Activated T-helper 2 cell treated with anti-CD3 and anti-CD28 coated beads, Interferon-gamma antibody, Interleukin-2, Interleukin-4, amounts not matched to agents 10 μg/mL and 5 μg/mL and 100 μg/mL, durations not matched to agents 14 hours and 24 hours and 36 hours (primary cell): Measurements from ENCODE around the gene RGP1. TPM values are rescaled to one million over a fixed set of nuclear protein-coding genes. Genes with fewer than 3 reads are reported as not detected.

Experiments used
- DNase-seq: peaks from one replicate; pipeline ENCODE4 v3.0.0; 2021; ENCODE audit warnings: low spot score
- H3K27ac Mint-ChIP-seq: one replicate; pipeline ENCODE4 v1.8.0; 2021; ENCODE audit warnings: mixed read lengths
- H3K27me3 Mint-ChIP-seq: one replicate; pipeline ENCODE4 v1.8.0; 2021; ENCODE audit warnings: low read depth, mixed read lengths
- H3K36me3 Mint-ChIP-seq: one replicate; pipeline ENCODE4 v1.8.0; 2021; ENCODE audit warnings: low read depth, mixed read lengths
- H3K4me1 Mint-ChIP-seq: one replicate; pipeline ENCODE4 v1.8.0; 2021; ENCODE audit warnings: low read depth, mixed read lengths
- H3K4me3 Mint-ChIP-seq: one replicate; pipeline ENCODE4 v1.8.0; 2021; ENCODE audit warnings: low read depth, mild to moderate bottlenecking, moderate library complexity, mixed read lengths
- H3K9me3 Mint-ChIP-seq: one replicate; pipeline ENCODE4 v1.8.0; 2021; ENCODE audit warnings: mixed read lengths
- intact Hi-C: fragments of 100-400 bp; cut with micrococcal nuclease; formaldehyde crosslinking; loops from one replicate; pipeline ENCODE4 v1.15.1; 2023
- total RNA-seq: library from RNA; stranded (reverse); gene quantifications from 2 replicates; pipeline ENCODE4 v1.2.3, GENCODE V29; 2022

RGP1 gene
- total RNA-seq, 1 donor from 2014 or later: 17.1 TPM

- no peak overlapping the region for H3K4me3 Mint-ChIP-seq
- H3K4me1 Mint-ChIP-seq: peaks cover 11% of the 10 kb centered on the region
- no peaks in the 10 kb centered on the region for H3K27me3 Mint-ChIP-seq
- H3K9me3 Mint-ChIP-seq: no peaks in the 10 kb centered on the region
- no peak overlapping the region for H3K27ac Mint-ChIP-seq
- no peaks in the 10 kb centered on the region for H3K36me3 Mint-ChIP-seq
- DNase-seq: no peak
- intact Hi-C loops: no loop called here
Measured at GRCh38 chr9:35771943-35772342, 22.9 kb downstream of the RGP1 start.

- Mint-ChIP-seq H3K4me3 (no peak overlapping the region), H3K27me3 (no peaks in the 10 kb centered on the region), H3K4me1 (peaks cover 11% of the 10 kb centered on the region), H3K9me3 (no peaks in the 10 kb centered on the region), H3K27ac (no peak overlapping the region), H3K36me3 (peaks cover 8% of the 10 kb centered on the region)
- DNase-seq: no peak
- intact Hi-C loops: no loop called here
Measured at GRCh38 chr9:35774907-35775635, 26.0 kb downstream of the RGP1 start.

- Mint-ChIP-seq H3K27ac (peak overlapping the region; percentile 35), H3K9me3 (no peaks in the 10 kb centered on the region), H3K27me3 (no peaks in the 10 kb centered on the region), H3K36me3 (peaks cover 14% of the 10 kb centered on the region), H3K4me3 (no peak overlapping the region), H3K4me1 (peaks cover 11% of the 10 kb centered on the region)
- intact Hi-C loops: no loop called here
- no peak for DNase-seq
Measured at GRCh38 chr9:35776018-35776417, 26.9 kb downstream of the RGP1 start.

- Mint-ChIP-seq H3K4me3 (no peak overlapping the region), H3K9me3 (no peaks in the 10 kb centered on the region), H3K27ac (no peak overlapping the region), H3K27me3 (no peaks in the 10 kb centered on the region), H3K4me1 (peaks cover 11% of the 10 kb centered on the region), H3K36me3 (peaks cover 18% of the 10 kb centered on the region)
- intact Hi-C loops: no loop called here
- no peak for DNase-seq
Measured at GRCh38 chr9:35778496-35778895, 29.4 kb downstream of the RGP1 start.

GRCh38 chr9:35781066-35781465 is 32.0 kb downstream of the RGP1 start:
- Mint-ChIP-seq H3K4me1 (peaks cover 1% of the 10 kb centered on the region), H3K9me3 (no peaks in the 10 kb centered on the region), H3K27me3 (no peaks in the 10 kb centered on the region), H3K4me3 (no peak overlapping the region), H3K27ac (no peak overlapping the region), H3K36me3 (peaks cover 31% of the 10 kb centered on the region)
- intact Hi-C loops: no loop called here
- DNase-seq: no peak

GRCh38 chr9:35783418-35783817 is 34.3 kb downstream of the RGP1 start:
- no peak for DNase-seq
- Mint-ChIP-seq H3K36me3 (peaks cover 41% of the 10 kb centered on the region), H3K27me3 (no peaks in the 10 kb centered on the region)

GRCh38 chr9:35789541-35789940 is 40.5 kb downstream of the RGP1 start:
- Mint-ChIP-seq H3K36me3 (peaks cover 27% of the 10 kb centered on the region), H3K9me3 (no peaks in the 10 kb centered on the region), H3K27ac (no peak overlapping the region), H3K4me1 (peaks cover 9% of the 10 kb centered on the region), H3K4me3 (no peak overlapping the region), H3K27me3 (no peaks in the 10 kb centered on the region)
- intact Hi-C loops: no loop called here
- DNase-seq: no peak

More at GRCh38 chr9:35783418-35783817, 34.3 kb downstream of the RGP1 start:
- Mint-ChIP-seq H3K4me1 (no peaks in the 10 kb centered on the region), H3K4me3 (no peak overlapping the region), H3K9me3 (no peaks in the 10 kb centered on the region), H3K27ac (no peak overlapping the region)
- intact Hi-C loops: no loop called here

GRCh38 chr9:35790025-35790384 is 40.9 kb downstream of the RGP1 start:
- Mint-ChIP-seq H3K36me3 (peaks cover 27% of the 10 kb centered on the region), H3K9me3 (no peaks in the 10 kb centered on the region), H3K27ac (no peak overlapping the region), H3K4me1 (peaks cover 10% of the 10 kb centered on the region), H3K4me3 (no peak overlapping the region), H3K27me3 (no peaks in the 10 kb centered on the region)
- DNase-seq: no peak
- intact Hi-C loops: loop anchor here (1.0 kb wide), 2 partner anchors 36 to 92 kb away; no protein-coding TSS in a partner anchor

GRCh38 chr9:35790385-35791296 is 41.6 kb downstream of the RGP1 start:
- intact Hi-C loops: loop anchor here (1.0 kb wide), 2 partner anchors 36 to 92 kb away; no protein-coding TSS in a partner anchor
- no peak overlapping the region for H3K4me3 Mint-ChIP-seq
- no peak overlapping the region for H3K27ac Mint-ChIP-seq

GRCh38 chr9:35791297-35791921 is 42.3 kb downstream of the RGP1 start, which contains the start of gene NPR2:
NPR2 (plus strand) TSS chr9:35791591; CDS start chr9:35792409, 818 bp downstream.
- Mint-ChIP-seq H3K9me3 (no peaks in the 10 kb centered on the region), H3K27ac (no peak within 1 kb of the TSS), H3K4me3 (no peak within 1 kb of the TSS), H3K4me1 (peaks cover 13% of the 10 kb centered on the region), H3K36me3 (peaks cover 18% of the 10 kb centered on the region), H3K27me3 (no peaks in the 10 kb centered on the region)
- DNase-seq: no peak
- intact Hi-C loops: no loop called here

More at GRCh38 chr9:35790385-35791296, 41.6 kb downstream of the RGP1 start:
- no peaks in the 10 kb centered on the region for H3K9me3 Mint-ChIP-seq
- H3K27me3 Mint-ChIP-seq: no peaks in the 10 kb centered on the region
- peaks cover 11% of the 10 kb centered on the region for H3K4me1 Mint-ChIP-seq
- H3K36me3 Mint-ChIP-seq: peaks cover 26% of the 10 kb centered on the region
- peak; percentile 43 for DNase-seq

GRCh38 chr9:35792024-35792813 is 43.1 kb downstream of the RGP1 start:
- Mint-ChIP-seq H3K36me3 (peaks cover 19% of the 10 kb centered on the region), H3K4me3 (no peak overlapping the region), H3K9me3 (no peaks in the 10 kb centered on the region), H3K4me1 (peaks cover 17% of the 10 kb centered on the region), H3K27me3 (no peaks in the 10 kb centered on the region), H3K27ac (no peak overlapping the region)
- DNase-seq: no peak
- intact Hi-C loops: no loop called here

GRCh38 chr9:35792826-35793225 is 43.7 kb downstream of the RGP1 start:
- DNase-seq: no peak
- intact Hi-C loops: no loop called here
- no peaks in the 10 kb centered on the region for H3K9me3 Mint-ChIP-seq
- H3K4me3 Mint-ChIP-seq: no peak overlapping the region
- peaks cover 21% of the 10 kb centered on the region for H3K4me1 Mint-ChIP-seq
- no peaks in the 10 kb centered on the region for H3K27me3 Mint-ChIP-seq
- peaks cover 14% of the 10 kb centered on the region for H3K36me3 Mint-ChIP-seq
- H3K27ac Mint-ChIP-seq: peak overlapping the region; percentile 10
